Measurements from ENCODE around the gene ZG16. TPM values are rescaled to one million over a fixed set of nuclear protein-coding genes. Genes with fewer than 3 reads are reported as not detected.
"Not testable (repeated sequence)": the region's sequence is repeated elsewhere in the genome, so short reads cannot be mapped to it uniquely, and the experiment has no call there.

Gene ZG16
- total RNA-seq (10 to 100 TPM in 1 of 5 donors, 1 to 10 TPM in 1, not detected in 3; 1.1 to 33.6 TPM), polyA plus RNA-seq (under 1 TPM in 1 of 3 donors, not detected in 2; 0.76 TPM)
- long read RNA-seq, donor 1, partial matches to known transcripts = 0 of 1 reads
- long read RNA-seq, donor 1, other reads (novel, unspliced or antisense) = 0 of 1 reads
- long read RNA-seq, donor 2 = 0 reads
- long read RNA-seq, donor 3 = 0 reads
- long read RNA-seq, donor 4 = 0 reads
- long read RNA-seq, donor 5 = 0 reads
- long read RNA-seq, donor 6 = 0 reads
- long read RNA-seq, donor 7, transcript ZG16-201 (4 exons, 3,132 nt) = major isoform, 6 of 6 reads
- long read RNA-seq, donor 7, partial matches to known transcripts = 0 of 6 reads
- long read RNA-seq, donor 7, other reads (novel, unspliced or antisense) = 0 of 6 reads
- long read RNA-seq, donor 8 = 0 reads
- long read RNA-seq, donor 9 = 0 reads
- long read RNA-seq, donor 10 = 0 reads

GRCh38 chr16:29777576-29778350 lies at the start of gene ZG16:
TSS of gene ZG16 (plus strand) at chr16:29778256. CDS start at chr16:29779267, 1,011 bp downstream.
- WGBS, 5 donors = 74 to 85% (median 77%) methylated on average over 9 to 10 of the region's 10 CpGs
- Histone ChIP-seq H3K4me1 (no peaks in the 10 kb centered on the region), H3K9me3 (no peaks in the 10 kb centered on the region), H3K36me3 (no peaks in the 10 kb centered on the region), H3K27me3 (peaks cover 0 to 14% (median 0%) of the 10 kb centered on the region in 3 donors), H3K4me3 (no peak within 1 kb of the TSS), H3K27ac (no peak within 1 kb of the TSS)
- TF ChIP-seq EP300 (IDR thresholded peaks at IDR 0.05) = no peak
- no peak for TF ChIP-seq POLR2A (IDR thresholded peaks at IDR 0.05)
- TF ChIP-seq CTCF (IDR thresholded peaks at IDR 0.05) = no peak
- no peak for TF ChIP-seq POLR2AphosphoS5 (IDR thresholded peaks at IDR 0.05)
- no peak for DNase-seq
- intact Hi-C loops (cut with DNase I; ENCODE audit: low total_unique reads) = loop anchor here (5.0 kb wide), 1 partner anchor 50 kb away; no protein-coding TSS in a partner anchor

- 33 to 59% (median 46%) methylated on average over 5 to 6 of the region's 6 CpGs for WGBS, 5 donors
- H3K36me3 ChIP-seq = no peaks in the 10 kb centered on the region
- TF ChIP-seq POLR2A (IDR thresholded peaks at IDR 0.05) (no peak), CTCF (IDR thresholded peaks at IDR 0.05) (peak in 4 of 7 experiments; percentile 18 to 40 (median 32)), POLR2AphosphoS5 (IDR thresholded peaks at IDR 0.05) (no peak), EP300 (IDR thresholded peaks at IDR 0.05) (no peak)
- intact Hi-C loops (cut with DNase I; ENCODE audit: low total_unique reads) = loop anchor here (5.0 kb wide), 1 partner anchor 48 kb away; the partner anchor contains the start of gene ZG16
- H3K27ac ChIP-seq = no peak overlapping the region
- H3K27me3 ChIP-seq = peaks cover 0 to 16% (median 0%) of the 10 kb centered on the region in 3 donors
- DNase-seq = peak in 1 of 2 donors; percentile 59
- no peak overlapping the region for H3K4me3 ChIP-seq
- H3K4me1 ChIP-seq = peaks cover 0 to 6% (median 0%) of the 10 kb centered on the region in 4 donors
- no peaks in the 10 kb centered on the region for H3K9me3 ChIP-seq
Observed at GRCh38 chr16:29729116-29729521, 48.9 kb upstream of the ZG16 start.

GRCh38 chr16:29730649-29731048 lies 47.4 kb upstream of the ZG16 start:
- Histone ChIP-seq H3K27me3 (peaks cover 0 to 31% (median 0%) of the 10 kb centered on the region in 3 donors), H3K4me3 (no peak overlapping the region), H3K36me3 (no peaks in the 10 kb centered on the region), H3K27ac (no peak overlapping the region), H3K4me1 (peaks cover 0 to 6% (median 0%) of the 10 kb centered on the region in 4 donors), H3K9me3 (no peaks in the 10 kb centered on the region)
- 69 to 73% (median 69%) methylated on average over 7 of the region's 7 CpGs for WGBS, 5 donors
- DNase-seq = no peak
- TF ChIP-seq CTCF (IDR thresholded peaks at IDR 0.05) (no peak), EP300 (IDR thresholded peaks at IDR 0.05) (no peak), POLR2A (IDR thresholded peaks at IDR 0.05) (no peak), POLR2AphosphoS5 (IDR thresholded peaks at IDR 0.05) (no peak)
- intact Hi-C loops (cut with DNase I; ENCODE audit: low total_unique reads) = no loop called here

GRCh38 chr16:29731768-29732601 lies 46.1 kb upstream of the ZG16 start:
- WGBS, 5 donors = 69 to 83% (median 79%) methylated on average over 13 of the region's 13 CpGs
- H3K9me3 ChIP-seq; H3K27ac ChIP-seq; H3K36me3 ChIP-seq; intact Hi-C loops (cut with DNase I; ENCODE audit: low total_unique reads); H3K4me1 ChIP-seq; DNase-seq; H3K4me3 ChIP-seq: not testable (repeated sequence)
- H3K27me3 ChIP-seq = peaks cover 0 to 33% (median 0%) of the 10 kb centered on the region in 3 donors
